Neuronal stem cell (in vitro differentiated cells): ENCODE data around the gene RAPGEF2.

Experiments used
- DNase-seq: peaks from one replicate; pipeline ENCODE4 v3.0.0-alpha.2; 2013; ENCODE audit warnings: low spot score
- H2AFZ ChIP-seq: one replicate; pipeline ENCODE4 v1.6.1; 2013; ENCODE audit warnings: mild to moderate bottlenecking, low read length, inconsistent platforms
- H2AK5ac ChIP-seq: 2 replicates; pipeline ENCODE4 v1.6.1; 2013; ENCODE audit warnings: low read depth, mild to moderate bottlenecking, inconsistent platforms, low read length, moderate library complexity, mixed read lengths
- H2BK120ac ChIP-seq: 2 replicates; pipeline ENCODE4 v1.6.1; 2013; ENCODE audit warnings: low read depth, mild to moderate bottlenecking, inconsistent platforms, low read length, moderate library complexity, mixed read lengths
- H2BK12ac ChIP-seq: one replicate; pipeline ENCODE4 v1.6.1; 2013; ENCODE audit warnings: low read length, inconsistent platforms
- H2BK15ac ChIP-seq: 2 replicates; pipeline ENCODE4 v1.6.1; 2013; ENCODE audit warnings: mild to moderate bottlenecking, low read length, inconsistent platforms, mixed read lengths
- H2BK5ac ChIP-seq: one replicate; pipeline ENCODE4 v1.6.1; 2013; ENCODE audit warnings: inconsistent platforms, mild to moderate bottlenecking, low read length, moderate library complexity
- H3K14ac ChIP-seq: one replicate; pipeline ENCODE4 v1.6.1; 2013; ENCODE audit warnings: low read length, inconsistent platforms
- H3K18ac ChIP-seq: 2 replicates; pipeline ENCODE4 v1.6.1; 2013; ENCODE audit warnings: low read length, inconsistent platforms
- H3K23ac ChIP-seq: 2 replicates; pipeline ENCODE4 v1.6.1; 2013; ENCODE audit warnings: low read depth, mild to moderate bottlenecking, mixed read lengths, low read length, inconsistent platforms; ENCODE audit not compliant: poor library complexity
- H3K27ac ChIP-seq: replicated peaks from 3 replicates; pipeline ENCODE4 v1.5.1; 2013; ENCODE audit warnings: low read length, inconsistent platforms
- H3K27me3 ChIP-seq, 3 experiments: 2 replicates each; pipeline ENCODE4 v1.6.1; 2013; ENCODE audit warnings: low read length in 3 of 3, mild to moderate bottlenecking in 2 of 3, inconsistent platforms in 1 of 3, low read depth in 1 of 3, mixed read lengths in 1 of 3, moderate library complexity in 1 of 3; ENCODE audit not compliant: control insufficient read depth in 3 of 3, insufficient read depth in 3 of 3
- H3K36me3 ChIP-seq, 2 donors: replicated peaks in 1 of 2; 2 replicates each; pipeline ENCODE4 v1.6.1; 2013; ENCODE audit warnings: low read length in 2 of 2; ENCODE audit not compliant: control insufficient read depth in 2 of 2, insufficient read depth in 2 of 2
- H3K4ac ChIP-seq: 2 replicates; pipeline ENCODE4 v1.6.1; 2013; ENCODE audit warnings: inconsistent platforms, mild to moderate bottlenecking, low read length, moderate library complexity
- H3K4me1 ChIP-seq, 2 donors: 1 replicate in 1 of 2; 2 replicates in 1 of 2; pipeline ENCODE4 v1.6.1; 2013; ENCODE audit warnings: low read length in 2 of 2, low read depth in 1 of 2; ENCODE audit not compliant: control insufficient read depth in 2 of 2, insufficient read depth in 1 of 2
- H3K4me2 ChIP-seq: one replicate; pipeline ENCODE4 v1.6.1; 2013; ENCODE audit warnings: mild to moderate bottlenecking, low read length, inconsistent platforms; ENCODE audit not compliant: insufficient read depth, poor library complexity, severe bottlenecking
- H3K4me3 ChIP-seq, 2 donors: 2 replicates each; pipeline ENCODE4 v1.5.1; 2013; ENCODE audit warnings: low read length in 2 of 2, mild to moderate bottlenecking in 2 of 2, inconsistent platforms in 1 of 2, moderate library complexity in 1 of 2
- H3K79me1 ChIP-seq: one replicate; pipeline ENCODE4 v1.6.1; 2013; ENCODE audit warnings: low read depth, mild to moderate bottlenecking, inconsistent platforms, low read length, moderate library complexity
- H3K9ac ChIP-seq: one replicate; pipeline ENCODE4 v1.6.1; 2013; ENCODE audit warnings: mild to moderate bottlenecking, low read depth, low read length, inconsistent platforms; ENCODE audit not compliant: poor library complexity
- H3K9me3 ChIP-seq, 2 donors: replicated peaks in 1 of 2; 2 replicates each; pipeline versions ENCODE3 to v1.6.1; 2013; ENCODE audit warnings: low read length in 2 of 2, mild to moderate bottlenecking in 2 of 2, inconsistent platforms in 1 of 2, low read depth in 1 of 2, mixed read lengths in 1 of 2, moderate library complexity in 1 of 2; ENCODE audit not compliant: control insufficient read depth in 2 of 2, insufficient read depth in 1 of 2
- H4K8ac ChIP-seq: one replicate; pipeline ENCODE4 v1.6.1; 2013; ENCODE audit warnings: low read depth, mild to moderate bottlenecking, inconsistent platforms, low read length, moderate library complexity
- H4K91ac ChIP-seq: one replicate; pipeline ENCODE4 v1.6.1; 2013; ENCODE audit warnings: low read length, low read depth, mild to moderate bottlenecking, inconsistent platforms; ENCODE audit not compliant: poor library complexity
- WGBS, 2 donors: extraction: QIAGEN DNeasy Blood & Tissue Kit; methylation state at CpG; one replicate each; pipeline ENCODE4 v1.1.7; 2013; ENCODE audit warnings: missing lambda C conversion rate in 2 of 2, mixed read lengths in 1 of 2; ENCODE audit not compliant: insufficient read length in 2 of 2, insufficient replicate concordance in 1 of 2; ENCODE audit errors: extremely low coverage in 2 of 2; 5-methylcytosine and 5-hydroxymethylcytosine counted together

RAPGEF2 gene

DNA sequence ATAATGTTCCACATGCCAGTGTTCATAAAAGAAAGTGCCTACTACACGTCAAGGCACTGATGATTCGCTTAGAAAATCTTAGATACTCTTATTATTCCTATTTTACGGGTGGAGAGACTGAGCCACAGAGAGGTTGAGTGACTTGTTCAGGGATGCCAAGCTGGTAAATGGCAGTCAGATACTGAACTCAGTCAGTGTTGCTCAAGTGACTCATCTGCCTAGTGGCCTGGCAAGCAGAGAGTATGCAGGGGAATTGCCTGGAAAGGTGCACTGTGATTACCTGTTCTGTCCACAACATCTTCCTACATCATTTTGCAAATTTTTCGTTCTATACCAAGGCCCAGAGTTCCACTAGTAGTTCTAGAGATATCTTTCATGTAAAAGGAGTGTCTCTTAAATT lies 68.4 kb downstream of the RAPGEF2 start:
- DNase-seq: no peak
- Histone ChIP-seq H3K79me1 (no peaks in the 10 kb centered on the region), H3K9me3 (no peaks in the 10 kb centered on the region), H2AK5ac (no peak overlapping the region), H3K4me2 (no peak overlapping the region), H3K4me1 (peaks cover 1 to 9% of the 10 kb centered on the region in 2 donors), H3K27ac (no peak overlapping the region), H3K18ac (no peak overlapping the region), H3K4ac (no peak overlapping the region), H3K36me3 (no peaks in the 10 kb centered on the region), H2BK15ac (no peak overlapping the region), H2AFZ (no peak overlapping the region), H2BK120ac (no peak overlapping the region), H3K14ac (no peak overlapping the region), H2BK12ac (no peak overlapping the region), H4K8ac (no peak overlapping the region), H4K91ac (no peak overlapping the region), H3K4me3 (no peak overlapping the region), H3K23ac (no peak overlapping the region), H2BK5ac (no peak overlapping the region), H3K9ac (no peak overlapping the region), H3K27me3 (no peaks in the 10 kb centered on the region)
- no CpG with 5 or more reads among the region's 4 CpGs for WGBS, 2 donors

- H2BK120ac ChIP-seq: no peak overlapping the region
- no peak overlapping the region for H2AK5ac ChIP-seq
- H2AFZ ChIP-seq: no peak overlapping the region
- peaks cover 1 to 9% of the 10 kb centered on the region in 2 donors for H3K4me1 ChIP-seq
- H4K91ac ChIP-seq: no peak overlapping the region
- H3K9me3 ChIP-seq: no peaks in the 10 kb centered on the region
- no CpG with 5 or more reads among the region's 4 CpGs for WGBS, 2 donors
- H2BK15ac ChIP-seq: no peak overlapping the region
- no peaks in the 10 kb centered on the region for H3K79me1 ChIP-seq
- no peaks in the 10 kb centered on the region for H3K27me3 ChIP-seq
- H3K4ac ChIP-seq: no peak overlapping the region
- no peak for DNase-seq
- H3K9ac ChIP-seq: no peak overlapping the region
- H3K4me2 ChIP-seq: no peak overlapping the region
- H3K36me3 ChIP-seq: no peaks in the 10 kb centered on the region
- H3K23ac ChIP-seq: no peak overlapping the region
- H3K14ac ChIP-seq: no peak overlapping the region
- no peak overlapping the region for H2BK12ac ChIP-seq
- H3K18ac ChIP-seq: no peak overlapping the region
- H3K27ac ChIP-seq: no peak overlapping the region
- no peak overlapping the region for H4K8ac ChIP-seq
- H2BK5ac ChIP-seq: no peak overlapping the region
- H3K4me3 ChIP-seq: no peak overlapping the region
Observed at GRCh38 chr4:159173886-159174285, 71.0 kb downstream of the RAPGEF2 start.

- H2BK15ac ChIP-seq: no peak overlapping the region
- H3K79me1 ChIP-seq: no peaks in the 10 kb centered on the region
- H3K27ac ChIP-seq: no peak overlapping the region
Observed at GRCh38 chr4:159174645-159175084, 71.8 kb downstream of the RAPGEF2 start.

DNA sequence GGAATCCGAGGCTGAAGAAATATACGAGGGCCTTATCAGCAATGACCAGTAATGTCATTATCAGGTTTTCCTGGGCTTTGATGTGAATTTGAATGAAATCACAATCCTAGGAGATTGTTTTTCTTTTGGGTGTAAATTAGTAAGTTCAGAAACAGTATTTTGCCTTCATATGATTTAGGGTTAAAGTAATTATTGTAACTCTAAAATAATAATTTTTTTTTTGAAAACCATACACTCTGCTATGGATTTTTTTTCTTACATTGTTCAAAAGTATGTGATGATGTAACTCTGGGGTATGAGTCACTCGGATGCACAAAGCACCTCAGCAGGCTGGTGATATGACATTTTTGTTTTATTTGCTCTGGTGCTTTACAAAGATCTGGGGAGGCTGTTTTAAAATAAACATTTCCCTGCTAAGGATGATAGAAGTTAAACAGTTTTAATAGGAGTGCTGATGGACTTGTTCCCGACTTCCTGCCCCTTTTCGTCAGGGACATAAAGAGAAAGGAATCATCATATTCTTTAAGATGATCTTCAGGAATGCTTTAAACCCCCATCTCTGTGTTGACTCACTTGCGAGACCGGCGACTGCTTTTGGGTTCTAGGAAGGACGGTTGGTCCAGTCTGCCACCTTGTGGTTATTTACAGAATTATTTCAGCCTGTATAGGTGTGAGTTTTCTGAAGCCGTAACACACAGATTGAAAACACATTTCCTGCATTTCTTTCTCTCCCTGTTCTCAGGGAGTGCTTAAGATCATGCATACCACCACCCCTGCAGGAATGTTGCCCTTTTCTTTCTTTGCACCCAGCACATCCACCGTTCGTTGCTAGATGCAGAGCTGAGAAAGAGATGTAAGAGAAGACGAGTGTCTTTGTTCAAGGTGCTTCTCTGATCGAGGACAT lies 72.5 kb downstream of the RAPGEF2 start:
- Histone ChIP-seq H3K36me3 (no peaks in the 10 kb centered on the region), H2BK120ac (no peak overlapping the region), H2BK12ac (no peak overlapping the region), H3K9ac (no peak overlapping the region), H3K27me3 (no peaks in the 10 kb centered on the region), H3K23ac (no peak overlapping the region), H2BK5ac (no peak overlapping the region), H2AFZ (peak overlapping the region; percentile 47), H4K8ac (no peak overlapping the region), H3K14ac (no peak overlapping the region), H3K27ac (no peak overlapping the region), H3K4me1 (peaks cover 7 to 9% of the 10 kb centered on the region in 2 donors), H3K18ac (no peak overlapping the region), H3K79me1 (no peaks in the 10 kb centered on the region), H3K4ac (no peak overlapping the region), H3K4me3 (no peak overlapping the region), H2BK15ac (no peak overlapping the region), H2AK5ac (no peak overlapping the region), H3K9me3 (no peaks in the 10 kb centered on the region), H4K91ac (no peak overlapping the region), H3K4me2 (no peak overlapping the region)
- peak; percentile 72 for DNase-seq
- no CpG with 5 or more reads among the region's 14 CpGs for WGBS, 2 donors

More at GRCh38 chr4:159174645-159175084, 71.8 kb downstream of the RAPGEF2 start:
- H3K4me1 ChIP-seq: peaks cover 5 to 9% of the 10 kb centered on the region in 2 donors
- H4K8ac ChIP-seq: no peak overlapping the region
- no peak overlapping the region for H3K18ac ChIP-seq
- no peak overlapping the region for H3K4me3 ChIP-seq
- H2AK5ac ChIP-seq: no peak overlapping the region
- H3K36me3 ChIP-seq: no peaks in the 10 kb centered on the region
- no peaks in the 10 kb centered on the region for H3K9me3 ChIP-seq
- no peak overlapping the region for H2AFZ ChIP-seq
- no peak overlapping the region for H2BK12ac ChIP-seq
- H3K4me2 ChIP-seq: no peak overlapping the region
- no peaks in the 10 kb centered on the region for H3K27me3 ChIP-seq
- no peak for DNase-seq
- WGBS, 2 donors: no CpG with 5 or more reads among the region's 2 CpGs
- H2BK120ac ChIP-seq: no peak overlapping the region
- H3K4ac ChIP-seq: no peak overlapping the region
- no peak overlapping the region for H3K14ac ChIP-seq
- no peak overlapping the region for H3K9ac ChIP-seq
- no peak overlapping the region for H4K91ac ChIP-seq
- H3K23ac ChIP-seq: no peak overlapping the region
- no peak overlapping the region for H2BK5ac ChIP-seq
